ENCODE results near the gene JMJD1C. TPM values are rescaled to one million over a fixed set of nuclear protein-coding genes. Genes with fewer than 3 reads are reported as not detected.

JMJD1C gene
- total and polyA plus RNA-seq, 2 donors (not counting 3 experiments of a cell fraction or from before 2014, with no cell fraction given): 32.1 to 97.1 TPM

DNA sequence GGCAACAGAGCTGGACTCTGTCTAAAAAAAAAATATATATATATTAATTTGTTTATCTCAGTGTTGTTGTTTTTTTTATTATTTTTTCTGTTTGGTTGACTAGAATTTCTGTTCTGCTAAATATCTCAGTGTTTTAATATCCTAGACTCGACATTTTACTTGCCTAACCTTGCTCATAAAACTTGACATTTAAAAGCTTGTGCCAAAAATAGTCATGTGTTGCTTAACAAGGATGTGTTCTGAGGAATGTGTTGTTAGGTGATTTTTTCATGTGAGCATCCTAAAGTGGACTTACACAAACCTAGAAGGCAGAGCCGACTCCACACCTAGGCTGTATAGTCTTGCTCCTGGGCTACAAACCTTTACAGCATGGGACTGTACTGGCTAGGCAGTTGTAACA, 309.5 kb downstream of the JMJD1C start:
- H3K9me1 ChIP-seq (replicated peaks; ENCODE audit: control insufficient read depth, extremely low read depth, insufficient read depth, low read length): no peaks in the 10 kb centered on the region
- no peak for FAIRE-seq

More for the DNA sequence above, 309.5 kb downstream of the JMJD1C start:
- DNase-seq (ENCODE audit: low read depth, low spot score): no peak
- dilution Hi-C loops (cut with MboI; ENCODE audit: extremely low pct_ligation_motif_present, low sequenced_read_pairs): no loop called here
- intact Hi-C loops (cut with micrococcal nuclease): loop anchor here (5.0 kb wide), 2 partner anchors 149 to 889 kb away; partner anchors contain the start of gene RTKN2
- Histone ChIP-seq H3K79me2 (ENCODE audit: control insufficient read depth, insufficient read depth, low read length) (no peaks in the 10 kb centered on the region), H4K20me1 (replicated peaks; ENCODE audit: control insufficient read depth, extremely low read depth, insufficient read depth, low read length) (no peaks in the 10 kb centered on the region), H3K4me3 (replicated peaks in 1 of 3; ENCODE audit: insufficient read depth in 1 of 3, low read depth in 1 of 3, low read length in 3 of 3) (no peak overlapping the region), H3K36me3 (ENCODE audit: control insufficient read depth in 2 of 2, extremely low read depth in 1 of 2, insufficient read depth in 2 of 2, low read length in 2 of 2) (peaks cover 0 to 2% of the 10 kb centered on the region in 2 experiments), H3K4me2 (ENCODE audit: insufficient read depth, low read length) (no peak overlapping the region), H3K27me3 (ENCODE audit: control insufficient read depth in 2 of 2, insufficient read depth in 2 of 2, low read length in 2 of 2) (no peaks in the 10 kb centered on the region), H3K9ac (replicated peaks; ENCODE audit: extremely low read depth, insufficient read depth, low read length) (no peak overlapping the region), H3K27ac (ENCODE audit: insufficient read depth, low read depth, low read length) (no peak overlapping the region), H3K9me3 (replicated peaks; ENCODE audit: control insufficient read depth, insufficient read depth, low read length) (no peaks in the 10 kb centered on the region), H3K4me1 (ENCODE audit: control insufficient read depth, extremely low read depth, insufficient read depth, low read length) (no peaks in the 10 kb centered on the region), H2AFZ (ENCODE audit: low read depth, low read length) (no peak overlapping the region)
- no TSS peak for BruUV-seq (replicated peaks)
- CTCF ChIA-PET: interaction anchor here (0.9 to 5.0 kb wide), 12 partner anchors 11 to 718 kb away, joined by 3 to 74 read pairs (median 22); partner anchors contain the start of gene NRBF2
- no peak for TF ChIP-seq POLR2AphosphoS5 (IDR thresholded peaks at IDR 0.05; ENCODE audit: insufficient read depth, low read depth, low read length)
- no peak for TF ChIP-seq MYC (IDR thresholded peaks at IDR 0.05; ENCODE audit: low read depth, low read length)
- no peak for TF ChIP-seq JUN (IDR thresholded peaks at IDR 0.05; ENCODE audit: borderline replicate concordance, insufficient read depth, insufficient read length, low read depth)
- no peak for TF ChIP-seq FOS (IDR thresholded peaks at IDR 0.05; ENCODE audit: borderline replicate concordance, insufficient read depth, low read length)
- no peak for TF ChIP-seq MAX (IDR thresholded peaks at IDR 0.05; ENCODE audit: insufficient read depth, insufficient read length)
- TF ChIP-seq CTCF (IDR thresholded peaks at IDR 0.05; ENCODE audit: extremely low read depth in 1 of 2, insufficient read depth in 1 of 2, low read depth in 1 of 2, low read length in 2 of 2): no peak
- TF ChIP-seq EZH2 (IDR thresholded peaks at IDR 0.05; ENCODE audit: borderline replicate concordance, low read depth, low read length, severe bottlenecking): no peak
- TF ChIP-seq GATA2 (IDR thresholded peaks at IDR 0.05; ENCODE audit: insufficient read depth, insufficient read length, low read depth, low read length): no peak
- POLR2A ChIA-PET: no interaction called here

Measured in endothelial cell of umbilical vein (primary cell).